ENCODE data around the gene RHO.

RHO gene

GRCh38 chr3:129577925-129578786 is 49.7 kb downstream of the RHO start:
- DNase-seq (ENCODE audit: low read depth): no peak

DNA sequence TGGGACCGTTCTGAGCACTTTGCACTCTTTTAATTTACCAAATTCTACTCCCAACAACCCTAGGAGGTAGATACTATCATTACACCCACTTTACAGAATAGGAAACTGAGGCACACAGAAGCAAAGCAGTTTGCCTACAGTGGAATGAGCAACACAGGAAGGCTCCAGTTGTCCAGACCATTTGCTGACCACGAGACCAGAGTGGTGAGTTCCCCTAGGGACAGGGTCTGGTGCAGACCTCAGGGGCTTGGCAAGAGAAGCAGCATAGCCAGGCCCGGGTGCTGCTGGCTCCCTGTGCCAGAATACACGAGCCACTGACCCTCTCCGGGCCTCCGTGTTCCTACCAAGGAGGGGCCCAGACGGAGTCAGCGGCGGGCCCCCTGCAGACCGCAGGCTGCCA is 51.6 kb downstream of the RHO start:
- no peak for DNase-seq (ENCODE audit: low read depth)

DNA sequence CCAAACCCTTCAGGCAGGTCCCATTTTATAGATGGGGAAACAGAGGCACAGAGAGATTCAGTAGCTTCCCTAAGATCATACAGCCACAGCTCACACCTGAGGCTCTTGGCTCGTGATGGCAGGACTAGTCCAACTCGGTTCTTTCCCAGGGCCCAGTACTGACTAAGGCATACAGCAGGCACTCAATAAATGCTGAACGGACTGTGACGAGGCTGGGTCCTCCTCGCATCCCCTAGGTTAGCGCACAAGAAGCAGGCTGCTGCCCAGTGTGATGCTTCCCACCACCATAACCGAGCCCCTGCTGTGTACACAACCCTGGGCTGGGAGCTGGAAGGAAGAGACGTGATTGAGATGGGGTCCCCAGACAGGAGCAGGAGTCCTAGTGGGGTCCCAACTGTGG is 53.2 kb downstream of the RHO start:
- no peak for DNase-seq (ENCODE audit: low read depth)

- DNase-seq (ENCODE audit: low read depth): no peak
Measured at GRCh38 chr3:129582799-129583198, 54.4 kb downstream of the RHO start.

DNA sequence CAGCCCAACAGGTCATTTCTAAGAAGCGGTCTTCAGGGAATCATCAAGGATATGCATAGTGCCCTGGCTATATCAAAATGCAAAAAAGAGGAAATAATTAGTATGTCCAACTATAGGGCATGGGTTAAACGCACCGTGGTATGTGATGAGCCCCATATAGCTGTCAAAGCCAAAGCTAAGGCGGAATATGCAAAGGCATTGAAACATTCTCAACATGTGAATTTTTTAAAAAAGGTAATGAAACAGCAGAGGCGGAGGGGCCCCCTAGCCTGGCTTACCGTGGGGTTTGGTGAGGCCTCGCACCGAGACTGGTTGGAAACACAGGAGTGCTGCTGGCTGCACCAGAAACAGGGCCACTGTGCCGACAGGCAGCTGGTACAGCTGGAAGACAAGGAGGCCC is 54.9 kb downstream of the RHO start:
- DNase-seq (ENCODE audit: low read depth): no peak

- no peak for DNase-seq (ENCODE audit: low read depth)
Measured at GRCh38 chr3:129584631-129585030, 56.2 kb downstream of the RHO start.
